Measurements from ENCODE around the gene IGF2BP2.
A peak's percentile ranks its signal among the peaks of the same experiment; 100 is the strongest.
"Not testable (repeated sequence)": the region's sequence is repeated elsewhere in the genome, so short reads cannot be mapped to it uniquely, and the experiment has no call there.

IGF2BP2 gene

DNA sequence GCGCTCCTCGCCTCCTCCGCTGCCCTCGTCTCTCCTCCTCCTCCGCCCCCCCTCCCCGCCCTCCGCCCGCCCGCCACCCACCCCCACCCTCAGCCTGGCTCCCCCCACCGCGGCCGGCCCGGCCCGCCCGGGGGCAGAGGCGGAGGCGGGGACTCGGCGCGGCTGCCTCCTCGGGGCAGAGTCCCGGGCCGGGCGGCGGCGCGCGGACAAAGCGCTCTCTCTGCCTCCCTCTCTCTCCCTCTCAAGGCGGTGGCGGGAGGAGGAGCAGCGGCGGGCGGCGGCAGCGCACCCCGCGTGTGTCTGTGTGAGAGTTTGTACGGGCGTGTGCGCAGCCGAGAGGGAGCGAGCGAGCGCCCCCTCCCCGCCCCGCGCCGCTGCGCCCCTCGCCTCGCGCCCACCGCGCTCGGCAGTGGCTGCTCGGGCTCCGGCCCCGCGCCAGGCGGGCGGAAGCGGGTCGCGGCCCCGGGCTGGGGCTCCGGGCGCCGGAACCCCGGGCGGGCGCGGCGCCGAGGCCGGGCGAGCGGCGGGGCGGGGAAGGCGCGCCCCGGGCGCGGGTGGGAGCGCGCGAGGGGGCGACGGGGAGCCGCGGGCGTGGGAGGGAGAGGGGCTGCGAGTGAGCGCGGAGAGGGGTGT lies at the start of gene IGF2BP2:
Gene IGF2BP2, minus strand, starts transcription at position 37 of the 633 bp plus-strand sequence. CDS start 82 bp downstream, outside the sequence.
- peak in 1 of 4 experiments; percentile 29 for DNase-seq

GRCh38 chr3:185874119-185874518 lies 49.3 kb upstream of the IGF2BP2 start:
- no peak for DNase-seq

GRCh38 chr3:185867650-185868049 lies 42.8 kb upstream of the IGF2BP2 start:
- no peak for DNase-seq

- no peak for DNase-seq
Measured at GRCh38 chr3:185866995-185867394, 42.2 kb upstream of the IGF2BP2 start.

DNA sequence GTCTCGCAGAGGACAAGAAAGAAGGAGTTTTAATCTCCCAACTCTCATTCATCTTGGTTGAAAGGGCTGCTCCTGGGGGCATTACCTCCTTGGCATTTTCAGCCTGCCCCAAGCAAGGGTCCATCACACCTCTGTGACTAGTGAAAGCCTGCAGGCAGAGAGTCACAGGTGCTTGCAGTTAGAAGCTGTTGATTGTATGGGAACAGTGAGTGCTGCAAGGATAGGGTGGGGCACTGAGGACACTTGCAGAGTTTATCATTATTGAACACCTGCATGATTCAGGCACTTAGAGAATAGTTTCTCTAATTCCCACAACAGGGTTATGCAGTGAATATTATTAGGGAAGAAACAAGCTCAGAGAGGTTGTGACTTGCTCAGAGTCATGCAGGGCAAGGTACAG lies 41.7 kb upstream of the IGF2BP2 start:
- no peak for DNase-seq

DNA sequence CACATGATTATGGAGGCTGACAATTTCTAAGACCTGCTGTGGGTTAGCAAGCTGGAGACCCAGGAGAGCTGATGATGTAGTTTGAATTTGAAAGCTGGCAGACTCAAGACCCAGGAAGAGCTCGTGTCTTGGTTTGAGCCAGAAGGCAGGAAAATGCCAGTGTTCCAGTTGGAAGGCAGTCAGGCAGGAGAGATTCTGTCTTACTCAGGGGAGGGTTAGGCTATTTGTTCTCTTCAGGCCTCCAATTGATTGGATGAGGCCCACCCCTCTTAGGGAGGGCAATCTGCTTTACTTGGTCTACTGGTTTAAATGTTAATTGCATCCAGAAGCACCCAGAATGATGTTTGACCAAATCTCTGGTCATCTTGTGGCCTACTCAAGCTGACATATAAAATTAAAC lies 40.4 kb upstream of the IGF2BP2 start:
- DNase-seq: no peak

DNA sequence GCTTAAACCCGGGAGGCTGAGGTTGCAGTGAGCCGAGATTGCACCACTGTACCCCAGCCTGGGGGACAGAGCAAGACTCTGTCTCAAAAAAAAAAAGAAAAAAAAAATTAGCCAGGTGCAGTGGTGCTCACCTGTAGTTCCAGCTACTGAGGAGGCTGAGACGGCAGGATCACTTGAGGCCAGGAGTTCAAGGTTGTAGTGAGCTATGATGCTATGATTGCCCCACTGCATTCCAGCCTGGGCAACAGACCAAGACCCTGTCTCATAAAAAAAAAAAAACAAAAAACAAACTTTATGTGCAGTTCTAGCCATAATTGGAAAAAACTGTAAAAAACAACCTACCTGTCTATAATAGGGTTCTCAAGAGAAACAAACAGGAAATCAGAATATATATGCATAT lies 39.9 kb upstream of the IGF2BP2 start:
- no peak for DNase-seq

GRCh38 chr3:185862920-185863319 lies 38.1 kb upstream of the IGF2BP2 start:
- DNase-seq: no peak

- DNase-seq: no peak
Measured at GRCh38 chr3:185859294-185859972, 34.6 kb upstream of the IGF2BP2 start.

DNA sequence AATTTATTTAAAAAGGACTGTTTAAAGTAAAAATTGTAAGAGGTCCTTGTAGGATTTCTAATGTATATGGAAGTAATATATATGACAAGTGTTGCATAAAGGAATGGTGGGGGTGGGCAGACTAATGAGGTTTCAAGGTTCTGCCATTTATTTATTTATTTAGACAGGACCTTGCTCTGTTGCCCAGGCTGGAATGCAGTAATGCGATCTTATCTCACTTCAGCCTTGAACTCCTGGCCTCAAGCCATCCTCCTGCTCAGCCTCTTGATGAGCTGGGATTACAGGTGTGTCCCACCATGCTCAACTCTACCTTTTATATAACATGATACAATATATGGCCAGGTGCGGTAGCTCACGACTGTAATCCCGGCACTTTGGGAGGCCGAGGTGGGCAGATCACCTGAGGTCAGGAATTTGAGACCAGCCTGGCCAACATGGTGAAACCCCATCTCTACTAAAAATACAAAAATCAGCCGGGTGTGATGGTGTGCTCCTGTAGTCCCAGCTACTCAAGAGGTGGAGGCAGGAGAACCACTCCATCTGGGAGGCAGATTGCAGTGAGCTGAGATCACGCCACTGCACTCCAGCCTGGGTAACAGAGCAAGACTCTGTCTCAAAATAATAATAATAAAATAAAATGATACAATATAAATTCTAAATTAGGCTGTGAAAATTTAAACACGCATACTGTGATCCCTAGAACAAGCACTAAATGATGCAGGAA lies 33.8 kb upstream of the IGF2BP2 start:
- no peak for DNase-seq

- no peak for DNase-seq
Measured at GRCh38 chr3:185857208-185857607, 32.4 kb upstream of the IGF2BP2 start.

- DNase-seq: no peak
Measured at GRCh38 chr3:185856652-185857051, 31.8 kb upstream of the IGF2BP2 start.

DNA sequence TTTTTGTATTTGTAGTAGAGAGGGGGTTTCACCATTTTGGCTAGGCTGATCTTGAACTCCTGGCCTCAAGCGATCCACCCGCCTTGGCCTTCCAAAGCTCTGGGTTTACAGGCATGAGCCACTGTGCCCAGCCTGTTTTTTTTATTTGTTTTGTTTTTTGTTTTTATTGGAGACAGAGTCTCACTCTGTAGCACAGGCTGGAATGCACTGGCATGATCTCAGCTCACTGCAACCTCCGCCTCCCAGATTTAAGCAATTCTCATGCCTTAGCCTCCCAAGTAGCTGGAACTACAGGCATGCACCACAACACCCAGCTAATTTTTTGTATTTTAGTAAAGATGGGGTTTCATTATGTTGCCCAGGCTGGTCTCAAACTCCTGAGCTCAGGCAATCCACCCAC lies 28.9 kb upstream of the IGF2BP2 start:
- not testable (repeated sequence) for DNase-seq

- no peak for DNase-seq
Measured at GRCh38 chr3:185852635-185853034, 27.8 kb upstream of the IGF2BP2 start.

GRCh38 chr3:185851959-185852358 lies 27.1 kb upstream of the IGF2BP2 start:
- DNase-seq: no peak

- DNase-seq: no peak
Measured at GRCh38 chr3:185851046-185851445, 26.2 kb upstream of the IGF2BP2 start.

GRCh38 chr3:185847506-185847905 lies 22.7 kb upstream of the IGF2BP2 start:
- DNase-seq: no peak

GRCh38 chr3:185846037-185846436 lies 21.2 kb upstream of the IGF2BP2 start:
- DNase-seq: no peak

GRCh38 chr3:185844051-185844450 lies 19.2 kb upstream of the IGF2BP2 start:
- no peak for DNase-seq

DNA sequence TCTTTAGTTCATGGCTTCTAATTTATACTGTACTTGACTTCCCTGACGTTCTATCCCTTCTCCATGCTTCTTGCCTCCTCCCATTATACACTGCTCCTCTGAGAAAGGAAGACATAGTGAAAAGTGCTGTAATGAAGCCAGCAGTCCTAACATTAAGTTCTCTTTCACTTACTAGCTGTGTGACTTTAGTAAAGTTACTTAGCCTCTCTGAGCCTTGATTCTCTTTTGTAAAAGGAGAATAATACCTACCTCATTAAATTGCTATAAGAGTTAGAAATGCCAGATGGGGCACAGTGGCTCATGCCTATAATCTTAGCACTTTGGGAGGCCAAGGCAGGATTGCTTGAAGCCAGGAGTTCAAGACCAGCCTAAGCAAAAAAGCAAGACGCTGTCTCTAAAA lies 18.8 kb upstream of the IGF2BP2 start:
- no peak for DNase-seq

DNA sequence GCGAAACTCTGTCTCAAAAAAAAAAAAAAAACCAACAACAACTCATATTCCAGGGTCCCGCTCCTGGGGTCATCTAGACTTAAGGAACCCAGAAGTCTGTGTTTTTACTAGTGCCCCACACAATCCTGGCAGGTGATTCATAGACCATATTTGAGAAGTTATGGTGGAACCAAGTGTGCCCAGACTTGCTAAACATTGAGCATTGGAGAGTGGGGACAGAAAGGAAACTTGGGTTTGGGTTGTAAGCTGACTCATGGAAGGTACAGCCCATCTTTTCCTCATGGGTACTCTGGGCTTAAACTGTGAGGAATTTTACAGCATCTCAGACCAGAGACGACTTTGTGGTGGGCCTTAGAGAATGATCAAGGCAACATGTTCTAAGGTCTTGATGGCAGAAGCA lies 18.3 kb upstream of the IGF2BP2 start:
- no peak for DNase-seq

GRCh38 chr3:185842241-185842640 lies 17.4 kb upstream of the IGF2BP2 start:
- DNase-seq: no peak

DNA sequence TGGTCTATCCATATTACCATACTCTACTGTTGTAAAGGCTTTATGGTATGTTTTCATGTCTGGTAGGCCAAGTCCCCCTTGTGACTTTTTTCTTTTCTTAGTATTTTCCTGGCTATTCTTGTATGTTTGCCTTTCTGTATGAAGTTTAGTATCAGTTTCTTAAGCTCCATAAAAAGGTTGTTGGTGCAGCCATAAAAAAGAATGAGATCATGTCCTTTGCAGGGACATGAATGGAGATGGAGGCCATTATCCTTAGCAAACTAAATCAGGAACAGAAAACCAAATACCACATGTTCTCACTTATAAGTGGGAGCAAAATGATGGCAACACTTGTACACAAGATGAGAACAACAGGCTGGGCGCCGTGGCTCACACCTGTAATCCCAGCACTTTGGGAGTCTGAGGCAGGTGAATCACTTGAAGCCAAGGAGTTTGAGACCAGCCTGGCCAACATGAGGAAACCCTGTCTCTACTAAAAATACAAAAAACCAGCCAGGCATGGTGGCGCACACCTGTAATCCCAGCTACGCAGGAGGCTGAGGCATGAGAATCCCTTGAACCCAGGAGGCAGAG lies 13.7 kb upstream of the IGF2BP2 start:
- DNase-seq: not testable (repeated sequence)

DNA sequence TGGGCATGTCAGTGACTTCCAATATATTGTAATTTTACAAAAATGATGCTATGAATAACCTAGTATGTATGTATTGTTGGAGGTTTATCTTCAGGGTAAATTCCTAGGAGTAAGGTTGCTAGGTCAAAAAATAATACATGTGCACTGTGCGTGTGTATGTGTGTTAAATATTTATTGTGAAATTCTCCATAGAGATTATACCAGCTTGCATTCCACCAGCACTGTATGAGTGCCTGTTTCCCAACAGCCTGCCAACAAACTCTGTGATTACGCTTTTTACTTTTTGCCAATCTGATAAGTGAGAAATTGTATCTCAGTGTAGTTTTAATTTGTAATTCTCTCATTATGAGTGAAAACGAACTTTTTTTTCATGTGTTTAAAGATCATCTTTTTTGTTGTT lies 12.6 kb upstream of the IGF2BP2 start:
- DNase-seq: no peak
